HepG2 (cell line): ENCODE results near the gene SIK3. TPM values are rescaled to one million over a fixed set of nuclear protein-coding genes. Genes with fewer than 3 reads are reported as not detected.
A peak's percentile ranks its signal among the peaks of the same experiment; 100 is the strongest.

ENCODE experiments used
- AGO1 ChIP-seq: fragments of 200-400 bp; formaldehyde crosslinking; IDR thresholded peaks from 2 replicates; pipeline ENCODE4 v1.6.1; 2017; ENCODE audit warnings: mild to moderate bottlenecking, low read depth, low read length, moderate library complexity; ENCODE audit not compliant: poor library complexity, severe bottlenecking
- IKZF5 ChIP-seq: IDR thresholded peaks from 2 replicates; pipeline ENCODE4 v1.6.1; 2018; ENCODE audit warnings: missing genetic modification reagents, mild to moderate bottlenecking, missing compliant biosample characterization
- KLF11 ChIP-seq: IDR thresholded peaks from 2 replicates; pipeline ENCODE4 v1.6.1; 2016; ENCODE audit warnings: missing compliant biosample characterization
- POLR2G ChIP-seq: fragments of 200-400 bp; formaldehyde crosslinking; IDR thresholded peaks from 2 replicates; pipeline ENCODE4 v1.6.1; 2018; ENCODE audit warnings: mild to moderate bottlenecking, low read depth, low read length, moderate library complexity
- SP140L ChIP-seq: sonication (generic); formaldehyde crosslinking; IDR thresholded peaks from 2 replicates; pipeline ENCODE4 v1.4.0; 2020; ENCODE audit warnings: missing genetic modification reagents, borderline replicate concordance
- THRA ChIP-seq: sonication (generic); formaldehyde crosslinking; IDR thresholded peaks from 2 replicates; pipeline ENCODE4 v1.4.0; 2020; ENCODE audit warnings: missing genetic modification reagents, borderline replicate concordance
- ZNF224 ChIP-seq: sonication (generic); formaldehyde crosslinking; IDR thresholded peaks from 2 replicates; pipeline ENCODE4 v1.5.0; 2020; ENCODE audit warnings: mild to moderate bottlenecking, missing genetic modification reagents
- ZNF33B ChIP-seq: sonication (generic); formaldehyde crosslinking; IDR thresholded peaks from 2 replicates; pipeline ENCODE4 v1.5.1; 2020; ENCODE audit warnings: mild to moderate bottlenecking, missing genetic modification reagents
- ZNF407 ChIP-seq: sonication (generic); formaldehyde crosslinking; IDR thresholded peaks from one replicate; pipeline ENCODE4 v1.5.1; 2020; ENCODE audit warnings: mild to moderate bottlenecking, missing genetic modification reagents; ENCODE audit errors: not compliant biosample characterization
- ZNF468 ChIP-seq: sonication (generic); formaldehyde crosslinking; IDR thresholded peaks from 2 replicates; pipeline ENCODE4 v1.8.0; 2022; ENCODE audit warnings: mild to moderate bottlenecking, moderate library complexity, missing genetic modification reagents
- ZNF513 ChIP-seq: sonication (generic); formaldehyde crosslinking; conservative IDR thresholded peaks from 2 replicates; pipeline ENCODE4 v1.5.0; 2020; ENCODE audit warnings: missing genetic modification reagents
- ZNF589 ChIP-seq: sonication (generic); formaldehyde crosslinking; conservative IDR thresholded peaks from 2 replicates; pipeline ENCODE4 v1.8.0; 2022; ENCODE audit warnings: mild to moderate bottlenecking, moderate library complexity, missing genetic modification reagents
- ZNF724P ChIP-seq: sonication (generic); formaldehyde crosslinking; IDR thresholded peaks from 2 replicates; pipeline ENCODE4 v1.8.0; 2022; ENCODE audit warnings: missing genetic modification reagents, borderline replicate concordance
- ZNF747 ChIP-seq: sonication (generic); formaldehyde crosslinking; IDR thresholded peaks from 2 replicates; pipeline ENCODE4 v1.8.1; 2023; ENCODE audit warnings: missing genetic modification reagents, mild to moderate bottlenecking, borderline replicate concordance
- ZNF879 ChIP-seq: sonication (generic); formaldehyde crosslinking; IDR thresholded peaks from 2 replicates; pipeline ENCODE4 v1.8.1; 2023; ENCODE audit warnings: missing genetic modification reagents
- ZZZ3 ChIP-seq: sonication (generic); formaldehyde crosslinking; IDR thresholded peaks from 2 replicates; pipeline ENCODE4 v1.4.0; 2020; ENCODE audit warnings: missing genetic modification reagents, mild to moderate bottlenecking, borderline replicate concordance
- polyA plus RNA-seq, 8 experiments: library from polyadenylated mRNA; depleted of rRNA in 3 of 8; stranded (reverse) in 7 of 8; unstranded in 1 of 8; fragments of >200 nt; fragmentation: Illumina TruSeq in 4 of 8; extraction: Trizol in 4 of 8; gene quantifications; 2 replicates each; pipeline versions ENCODE4 v1.2.1 to v1.2.3, GENCODE V29; 2011 to 2016; ENCODE audit warnings: low read depth in 4 of 8, missing spikeins in 1 of 8, mixed read lengths in 1 of 8; ENCODE audit not compliant: insufficient read depth in 1 of 8
- total RNA-seq, 5 experiments: library from RNA; depleted of rRNA; stranded (reverse); fragments of >200 nt; fragmentation: Illumina TruSeq; extraction: Trizol; gene quantifications; 2 replicates each; pipeline ENCODE4 v1.2.3, GENCODE V29; 2016; ENCODE audit warnings: low read depth in 1 of 5

Gene SIK3
- total and polyA plus RNA-seq, 2 of the 13 experiments (the other 11 are each of a cell fraction or from before 2014, with no cell fraction given), result 5.7 to 9.8 TPM

- TF ChIP-seq ZNF407 (CRISPR knock-in tag) (peak; percentile 94), SP140L (no peak; the same call in 1 of the 2 replicates), ZNF33B (peak; percentile 84; the same call in 1 of the 2 replicates), AGO1 (no peak), ZNF589 (CRISPR knock-in tag) (no peak; the same call in 1 of the 2 replicates), KLF11 (CRISPR knock-in tag) (0 out of 2 replicates have a peak, but pooled peaks have one; percentile 72), THRA (CRISPR knock-in tag) (peak; percentile 50; the same call in 1 of the 2 replicates), IKZF5 (CRISPR knock-in tag) (peak; percentile 33; the same call in 1 of the 2 replicates), ZNF724P (CRISPR knock-in tag) (no peak), ZZZ3 (CRISPR knock-in tag) (no peak), ZNF879 (no peak), ZNF224 (0 out of 2 replicates have a peak, but pooled peaks have one; percentile 23), ZNF747 (CRISPR knock-in tag) (peak; percentile 32; the same call in 1 of the 2 replicates), ZNF513 (CRISPR knock-in tag) (peak; percentile 57; the same call in 1 of the 2 replicates), POLR2G (peak; percentile 96), ZNF468 (no peak)
Observed at GRCh38 chr11:117143871-117144476, 45.7 kb upstream of the SIK3 start, which contains the start of gene PAFAH1B2 (continued).
